Endothelial cell of umbilical vein (primary cell): Measurements from ENCODE around the gene GTF2IRD1.

Experiments
- CTCF ChIP-seq, 2 donors: IDR thresholded peaks; 1 replicate in 1 of 2; 2 replicates in 1 of 2; pipeline ENCODE4 v1.5.1; 2011; ENCODE audit warnings: low read length in 2 of 2, mild to moderate bottlenecking in 2 of 2, moderate library complexity in 2 of 2, control low read depth in 1 of 2, inconsistent platforms in 1 of 2, low read depth in 1 of 2; ENCODE audit not compliant: insufficient read depth in 1 of 2; ENCODE audit errors: extremely low read depth in 1 of 2
- JUN ChIP-seq: IDR thresholded peaks from 2 replicates; pipeline ENCODE4 v1.6.1; 2011; ENCODE audit warnings: borderline replicate concordance, low read depth; ENCODE audit not compliant: insufficient read length, insufficient read depth
- POLR2AphosphoS5 ChIP-seq: IDR thresholded peaks from 2 replicates; pipeline ENCODE4 v1.6.1; 2012; ENCODE audit warnings: low read depth, mild to moderate bottlenecking, control low read depth, low read length, moderate library complexity; ENCODE audit not compliant: insufficient read depth

DNA sequence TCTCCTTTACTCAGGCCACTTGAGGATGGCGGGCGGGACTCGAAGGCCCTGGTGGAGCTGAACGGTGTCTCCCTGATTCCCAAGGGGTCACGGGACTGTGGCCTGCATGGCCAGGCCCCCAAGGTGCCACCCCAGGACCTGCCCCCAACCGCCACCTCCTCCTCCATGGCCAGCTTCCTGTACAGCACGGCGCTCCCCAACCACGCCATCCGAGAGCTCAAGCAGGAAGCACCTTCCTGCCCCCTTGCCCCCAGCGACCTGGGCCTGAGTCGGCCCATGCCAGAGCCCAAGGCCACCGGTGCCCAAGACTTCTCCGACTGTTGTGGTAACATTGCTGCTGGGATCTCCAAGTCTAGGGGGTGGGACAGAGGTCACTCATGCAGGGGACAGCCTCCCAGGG lies 65.7 kb downstream of the GTF2IRD1 start:
- TF ChIP-seq CTCF (IDR thresholded peaks at IDR 0.05; ENCODE audit: extremely low read depth in 1 of 2, insufficient read depth in 1 of 2, low read depth in 1 of 2, low read length in 2 of 2) (no peak), JUN (no peak), POLR2AphosphoS5 (no peak)
